ENCODE data around the gene GJC2. TPM values are rescaled to one million over a fixed set of nuclear protein-coding genes. Genes with fewer than 3 reads are reported as not detected.

The GJC2 gene
- total RNA-seq, 1 donor from 2014 or later: 1.9 TPM

DNA sequence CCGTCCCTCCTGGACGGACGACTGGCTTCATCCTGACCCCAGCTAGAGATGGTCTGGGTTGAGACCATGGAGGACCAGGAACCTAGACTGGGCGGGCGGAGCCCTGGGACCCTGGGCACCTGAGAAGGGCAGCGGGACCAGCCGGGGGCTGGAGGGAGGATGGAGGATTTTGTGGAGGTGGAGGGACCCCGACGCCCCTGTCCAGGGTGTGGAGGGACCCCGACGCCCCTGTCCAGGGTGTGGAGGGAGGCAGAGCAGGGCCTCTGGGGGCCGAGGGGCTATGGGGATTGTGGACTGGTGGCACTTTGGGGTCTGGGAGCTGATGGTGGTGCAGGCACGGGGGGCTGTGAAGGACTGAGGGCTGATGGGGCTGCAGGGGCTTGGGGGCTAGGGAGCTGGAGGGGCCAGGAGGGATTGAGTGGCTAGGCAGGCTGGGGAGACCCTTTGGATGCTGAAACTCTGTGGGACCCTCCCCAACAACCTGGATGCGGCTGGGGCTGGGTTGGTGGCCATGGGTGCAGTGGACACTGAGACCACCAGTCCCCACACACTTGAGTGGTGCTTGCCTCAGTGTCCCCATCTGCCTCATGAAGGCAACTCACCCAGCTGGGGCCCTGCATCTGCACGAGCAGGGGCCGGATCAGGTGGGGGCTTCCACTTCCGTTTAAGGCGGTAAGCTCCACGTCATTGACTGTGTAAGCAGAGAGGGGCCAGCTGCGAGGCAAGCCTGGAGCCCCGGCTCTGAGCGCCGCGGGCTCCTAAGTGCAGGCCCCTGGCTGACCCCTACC lies 7.4 kb downstream of the GJC2 start:
- DNase-seq (ENCODE audit: low spot score): no peak

- no peak for DNase-seq (ENCODE audit: low spot score)
Measured at GRCh38 chr1:228157729-228158126, 8.0 kb downstream of the GJC2 start.

DNA sequence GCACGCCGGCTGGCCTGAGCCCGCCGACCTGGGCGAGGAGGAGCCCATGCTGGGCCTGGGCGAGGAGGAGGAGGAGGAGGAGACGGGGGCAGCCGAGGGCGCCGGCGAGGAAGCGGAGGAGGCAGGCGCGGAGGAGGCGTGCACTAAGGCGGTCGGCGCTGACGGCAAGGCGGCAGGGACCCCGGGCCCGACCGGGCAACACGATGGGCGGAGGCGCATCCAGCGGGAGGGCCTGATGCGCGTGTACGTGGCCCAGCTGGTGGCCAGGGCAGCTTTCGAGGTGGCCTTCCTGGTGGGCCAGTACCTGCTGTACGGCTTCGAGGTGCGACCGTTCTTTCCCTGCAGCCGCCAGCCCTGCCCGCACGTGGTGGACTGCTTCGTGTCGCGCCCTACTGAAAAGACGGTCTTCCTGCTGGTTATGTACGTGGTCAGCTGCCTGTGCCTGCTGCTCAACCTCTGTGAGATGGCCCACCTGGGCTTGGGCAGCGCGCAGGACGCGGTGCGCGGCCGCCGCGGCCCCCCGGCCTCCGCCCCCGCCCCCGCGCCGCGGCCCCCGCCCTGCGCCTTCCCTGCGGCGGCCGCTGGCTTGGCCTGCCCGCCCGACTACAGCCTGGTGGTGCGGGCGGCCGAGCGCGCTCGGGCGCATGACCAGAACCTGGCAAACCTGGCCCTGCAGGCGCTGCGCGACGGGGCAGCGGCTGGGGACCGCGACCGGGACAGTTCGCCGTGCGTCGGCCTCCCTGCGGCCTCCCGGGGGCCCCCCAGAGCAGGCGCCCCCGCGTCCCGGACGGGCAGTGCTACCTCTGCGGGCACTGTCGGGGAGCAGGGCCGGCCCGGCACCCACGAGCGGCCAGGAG lies 8.6 kb downstream of the GJC2 start:
- DNase-seq (ENCODE audit: low spot score): no peak

GRCh38 chr1:228159008-228159665 lies 9.4 kb downstream of the GJC2 start:
- DNase-seq (ENCODE audit: low spot score): no peak

DNA sequence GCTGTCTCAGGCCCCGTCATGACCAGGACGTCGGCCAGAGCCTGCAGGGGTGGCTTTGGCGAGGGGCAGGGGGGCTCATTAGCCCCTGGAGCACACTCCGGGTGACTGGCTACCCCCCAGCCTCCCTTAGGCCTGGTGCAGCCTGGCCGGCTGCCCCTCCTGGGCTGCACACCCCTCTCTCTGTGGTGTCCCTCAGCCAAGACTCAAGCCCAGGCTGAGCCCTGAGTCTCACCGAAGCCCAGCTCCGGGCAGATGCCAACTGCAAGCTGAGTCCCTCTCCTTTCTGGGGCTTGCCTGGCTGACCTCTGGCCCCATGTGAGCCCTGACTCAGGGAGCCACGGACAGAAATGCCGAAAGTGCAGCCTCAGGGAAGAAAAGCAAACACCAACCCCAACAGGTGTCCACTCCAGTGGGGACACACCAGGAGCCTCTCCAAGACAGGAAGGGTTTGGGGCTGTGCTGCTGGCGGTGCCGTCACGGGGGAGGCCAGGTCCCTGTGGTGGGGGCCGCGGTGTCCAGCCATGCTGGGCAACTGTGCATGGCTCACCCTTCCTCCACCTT lies 10.6 kb downstream of the GJC2 start:
- no peak for DNase-seq (ENCODE audit: low spot score)

GRCh38 chr1:228161362-228161761 lies 11.6 kb downstream of the GJC2 start:
- no peak for DNase-seq (ENCODE audit: low spot score)

DNA sequence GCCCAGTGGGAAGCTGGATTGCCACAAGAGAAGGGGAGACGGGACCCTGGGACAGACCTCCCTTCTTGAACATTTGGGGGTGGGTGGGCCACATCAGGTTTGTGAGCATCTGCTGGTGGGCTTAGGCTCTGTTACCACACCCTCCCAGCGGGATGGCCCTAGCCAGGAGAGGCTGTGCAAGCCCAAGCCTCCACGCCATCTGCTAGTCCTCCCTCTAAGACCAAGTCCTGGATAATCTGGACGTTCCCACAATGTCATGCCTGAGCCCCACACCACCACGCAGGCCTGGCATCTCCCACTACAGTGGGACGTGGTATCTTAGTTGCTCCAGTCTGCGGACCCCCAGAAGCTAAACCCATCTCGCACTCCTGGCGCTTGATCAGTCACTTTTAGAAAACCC lies 12.1 kb downstream of the GJC2 start:
- no peak for DNase-seq (ENCODE audit: low spot score)

- peak; percentile 50 for DNase-seq (ENCODE audit: low spot score)
Measured at GRCh38 chr1:228162286-228163006, 12.7 kb downstream of the GJC2 start.

- peak; percentile 79 for DNase-seq (ENCODE audit: low spot score)
Measured at GRCh38 chr1:228163007-228163753, 13.4 kb downstream of the GJC2 start.

GRCh38 chr1:228163776-228164519 lies 14.2 kb downstream of the GJC2 start:
- no peak for DNase-seq (ENCODE audit: low spot score)

DNA sequence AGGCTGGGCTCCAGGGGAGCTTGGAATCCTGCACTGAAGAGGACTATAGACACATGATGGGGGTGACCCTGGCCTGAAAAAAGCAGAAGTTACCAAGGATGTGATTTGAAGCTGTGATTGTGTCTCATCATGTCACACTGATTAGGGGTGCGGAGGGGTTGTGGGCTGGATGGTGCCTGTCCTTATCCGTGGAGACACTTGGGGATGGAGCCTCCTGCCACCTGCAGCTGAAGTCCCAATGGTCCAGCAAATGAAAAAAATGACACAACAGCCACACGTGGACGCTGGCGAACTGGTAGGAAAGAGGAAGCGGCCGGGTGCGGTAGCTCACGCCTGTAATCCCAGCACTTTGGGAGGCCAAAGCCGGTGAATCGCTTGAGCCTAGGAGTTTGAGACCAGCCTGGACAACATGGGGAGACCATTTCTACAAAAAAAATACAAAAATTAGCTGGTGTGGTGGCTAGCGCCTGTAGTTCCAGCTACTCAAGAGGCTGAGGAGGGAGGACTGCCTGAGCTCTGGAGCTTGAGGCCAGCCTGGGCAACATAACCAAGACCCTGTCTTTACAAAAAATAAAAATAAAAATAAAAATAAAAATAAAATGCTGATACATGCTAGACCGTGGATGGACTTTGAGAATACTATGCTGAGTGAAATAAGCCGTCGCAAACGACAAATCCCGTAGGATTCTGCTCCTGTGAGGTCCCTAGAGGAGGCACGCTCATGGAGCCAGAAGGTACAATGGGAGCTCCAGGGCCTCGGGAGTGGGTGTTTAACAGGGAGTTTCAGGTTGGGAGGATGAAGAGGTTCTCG lies 15.0 kb downstream of the GJC2 start:
- no peak for DNase-seq (ENCODE audit: low spot score)

GRCh38 chr1:228165372-228166169 lies 15.8 kb downstream of the GJC2 start, which contains the start of gene IBA57:
Gene IBA57 (plus strand): TSS chr1:228165804. CDS start chr1:228165817, 13 bp downstream.
- DNase-seq (ENCODE audit: low spot score): peak; percentile 99

DNA sequence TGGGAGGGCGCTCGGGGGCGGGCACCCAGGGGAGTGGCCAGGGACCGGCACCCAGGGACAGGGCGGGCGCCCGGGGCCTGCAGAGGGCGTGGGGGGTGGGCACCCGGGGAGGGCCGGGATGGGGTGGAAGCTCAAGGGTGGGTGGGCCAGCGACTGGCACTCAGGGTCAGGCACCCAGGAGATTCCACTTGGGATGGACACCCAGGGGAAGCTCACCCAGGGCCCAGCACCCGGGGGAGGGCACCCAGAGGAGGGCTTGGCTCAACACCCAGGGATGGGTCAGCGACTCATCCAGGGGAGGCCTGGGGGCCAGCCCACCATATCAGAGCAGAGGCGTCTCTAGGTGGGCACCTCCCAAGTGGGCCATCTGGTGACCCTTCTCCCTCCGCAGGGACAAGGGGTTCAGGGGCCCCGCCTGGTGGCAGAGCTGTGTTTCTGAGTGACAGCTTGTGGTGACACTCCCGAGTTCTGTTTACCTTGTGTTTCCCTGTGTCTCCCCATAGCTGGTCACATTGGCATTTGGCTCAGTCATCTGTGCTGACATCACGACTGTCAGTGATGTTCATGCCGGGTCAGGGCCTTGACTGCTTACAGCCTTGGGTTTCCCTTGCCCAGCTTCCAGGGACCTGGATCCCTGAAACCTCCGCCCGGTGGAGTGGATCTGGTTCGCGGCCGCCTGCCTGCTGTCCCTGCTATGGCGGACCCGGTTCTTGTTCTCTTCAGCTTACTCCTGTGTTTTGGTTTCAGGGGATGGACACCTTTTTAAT lies 16.6 kb downstream of the GJC2 start:
- DNase-seq (ENCODE audit: low spot score): peak; percentile 55

DNA sequence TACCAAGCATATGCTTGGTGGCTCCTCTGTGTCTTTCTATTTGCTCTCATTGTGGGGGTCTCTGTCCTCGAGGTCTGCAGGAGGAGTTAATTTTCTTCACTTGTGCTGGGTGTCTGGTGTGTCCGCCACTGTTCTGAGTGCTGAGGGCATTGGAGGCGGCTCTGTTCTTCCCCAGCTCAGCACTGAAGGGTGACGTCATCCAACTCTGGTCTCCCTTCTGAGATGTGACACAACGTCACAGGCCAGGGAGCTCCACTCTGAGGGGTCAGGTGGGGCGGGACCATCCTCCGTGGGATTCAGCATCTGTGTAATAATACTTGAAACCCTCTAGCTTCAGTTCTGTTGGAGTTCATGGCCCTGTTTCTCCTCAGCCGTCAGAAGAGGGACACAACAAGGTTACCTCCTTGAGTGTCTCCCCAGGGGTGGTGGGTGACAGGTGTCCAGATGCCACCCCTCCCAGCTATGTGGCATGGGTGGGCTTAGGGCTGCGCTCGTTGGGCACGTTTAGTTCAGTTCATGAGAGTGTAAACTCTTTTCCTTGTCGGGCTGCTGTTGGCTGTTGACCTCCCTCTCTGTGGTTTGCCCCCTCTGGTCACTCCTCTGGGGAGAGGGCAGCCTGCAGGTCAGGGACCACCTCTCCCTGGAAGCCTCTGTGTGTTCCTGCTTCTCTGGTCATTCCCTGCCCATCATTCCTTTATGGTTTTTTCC lies 19.0 kb downstream of the GJC2 start:
- no peak for DNase-seq (ENCODE audit: low spot score)

GRCh38 chr1:228169345-228169744 lies 19.6 kb downstream of the GJC2 start:
- no peak for DNase-seq (ENCODE audit: low spot score)

DNA sequence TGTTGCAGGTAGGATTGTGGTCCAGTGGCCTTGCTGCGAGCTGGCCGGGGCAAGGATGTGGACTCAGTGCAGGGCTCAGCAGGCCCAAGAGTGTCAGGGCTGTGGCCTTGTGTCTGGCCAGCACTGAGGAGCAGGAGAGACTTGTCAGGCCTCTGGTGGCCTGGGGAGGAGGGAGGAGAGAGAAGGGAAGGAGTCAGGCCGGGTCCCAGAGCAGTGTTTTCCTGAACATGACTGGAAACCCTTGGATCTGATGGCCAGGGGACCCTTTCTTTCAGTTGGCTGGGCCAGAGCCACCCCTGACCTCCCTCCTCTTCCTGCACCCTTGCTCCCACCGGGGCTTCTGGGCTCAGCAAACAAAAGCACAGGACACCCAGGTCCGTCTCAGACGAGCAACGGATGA lies 20.9 kb downstream of the GJC2 start:
- DNase-seq (ENCODE audit: low spot score): no peak

Data from umbilical cord (tissue), 2 donors.